H1 (cell line): ENCODE results near the gene TSEN54. TPM values are rescaled to one million over a fixed set of nuclear protein-coding genes. Genes with fewer than 3 reads are reported as not detected.
A peak's percentile ranks its signal among the peaks of the same experiment; 100 is the strongest.

Experiments used
- GTF2F1 ChIP-seq: IDR thresholded peaks from 2 replicates; pipeline ENCODE4 v1.6.1; 2012; ENCODE audit warnings: low read depth, low read length, improper control_type of control experiment, borderline replicate concordance
- RBBP5 ChIP-seq: IDR thresholded peaks from 2 replicates; pipeline ENCODE4 v1.7.1; 2012; ENCODE audit warnings: low read depth, mild to moderate bottlenecking, inconsistent platforms, low read length, moderate library complexity, borderline replicate concordance
- TBP ChIP-seq: IDR thresholded peaks from 2 replicates; pipeline ENCODE4 v1.6.1; 2011; ENCODE audit warnings: low read depth, low read length, improper control_type of control experiment
- polyA plus RNA-seq, 7 experiments: library from polyadenylated mRNA; depleted of rRNA in 3 of 7; stranded (reverse) in 5 of 7; unstranded in 2 of 7; fragments of >200 nt in 5 of 7; fragments of 200-250 nt in 2 of 7; gene quantifications; 1 replicate in 5 of 7; 2 replicates in 1 of 7; 4 replicates in 1 of 7; pipeline versions ENCODE4 v1.2.1 to v1.2.3, GENCODE V29; 2011 to 2013; ENCODE audit warnings: missing spikeins in 2 of 7, mixed read lengths in 2 of 7
- total RNA-seq: library from RNA; stranded (reverse); fragmentation: NEBNext Ultra II Directional; extraction: Animal tissue kit (Norgen Biotek cat#: 25700); gene quantifications from 2 replicates; pipeline ENCODE4 v1.2.1, GENCODE V29; 2021
- TF ChIP-seq, protein P1 (sequence below): IDR thresholded peaks from 2 replicates; pipeline ENCODE4 v1.6.1; 2012; ENCODE audit warnings: low read length, inconsistent platforms

TSEN54 gene
- total and polyA plus RNA-seq, 2 of the 8 experiments (the other 6 are each of a cell fraction or from before 2014, with no cell fraction given): 43.6 to 60.3 TPM

- TF ChIP-seq, protein P1, sequence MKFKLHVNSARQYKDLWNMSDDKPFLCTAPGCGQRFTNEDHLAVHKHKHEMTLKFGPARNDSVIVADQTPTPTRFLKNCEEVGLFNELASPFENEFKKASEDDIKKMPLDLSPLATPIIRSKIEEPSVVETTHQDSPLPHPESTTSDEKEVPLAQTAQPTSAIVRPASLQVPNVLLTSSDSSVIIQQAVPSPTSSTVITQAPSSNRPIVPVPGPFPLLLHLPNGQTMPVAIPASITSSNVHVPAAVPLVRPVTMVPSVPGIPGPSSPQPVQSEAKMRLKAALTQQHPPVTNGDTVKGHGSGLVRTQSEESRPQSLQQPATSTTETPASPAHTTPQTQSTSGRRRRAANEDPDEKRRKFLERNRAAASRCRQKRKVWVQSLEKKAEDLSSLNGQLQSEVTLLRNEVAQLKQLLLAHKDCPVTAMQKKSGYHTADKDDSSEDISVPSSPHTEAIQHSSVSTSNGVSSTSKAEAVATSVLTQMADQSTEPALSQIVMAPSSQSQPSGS: no peak; the same call in 1 of the 2 replicates
- TF ChIP-seq RBBP5 (peak; percentile 54; the same call in 1 of the 2 replicates), GTF2F1 (no peak), TBP (peak; percentile 22; the same call in 1 of the 2 replicates)
These were observed 653 bp upstream of the TSEN54 start, which contains the start of gene CASKIN2 (continued) for GRCh38 chr17:75515496-75516254.
